Tongue (tissue), 2 donors: ENCODE results near the gene CEP20. TPM values are rescaled to one million over a fixed set of nuclear protein-coding genes. Genes with fewer than 3 reads are reported as not detected.
"Not testable (repeated sequence)": the region's sequence is repeated elsewhere in the genome, so short reads cannot be mapped to it uniquely, and the experiment has no call there.

ENCODE experiments used
- DNase-seq: peaks from one replicate; pipeline ENCODE4 v3.0.0-alpha.2; 2015
- total RNA-seq: library from RNA; depleted of rRNA; stranded (reverse); fragments of >200 nt; gene quantifications from one replicate; pipeline ENCODE4 v1.2.3, GENCODE V29; 2014

The CEP20 gene
- total RNA-seq, 1 donor from 2014 or later = 58.2 TPM

- peak; percentile 24 for DNase-seq
Observed at GRCh38 chr16:15857724-15858560, 30.5 kb downstream of the CEP20 start.

GRCh38 chr16:15856901-15857698 lies 31.3 kb downstream of the CEP20 start, which contains the start of gene MYH11:
Gene MYH11, minus strand, starts transcription at chr16:15857028. Its CDS starts 18,776 bp downstream, at chr16:15838252.
- DNase-seq = no peak

GRCh38 chr16:15856182-15856581 lies 32.2 kb downstream of the CEP20 start:
- no peak for DNase-seq

- no peak for DNase-seq
Observed at GRCh38 chr16:15855704-15856003, 32.7 kb downstream of the CEP20 start.

GRCh38 chr16:15854906-15855703 lies 33.3 kb downstream of the CEP20 start:
- DNase-seq = no peak

- DNase-seq = no peak
Observed at GRCh38 chr16:15854061-15854460, 34.3 kb downstream of the CEP20 start.

- DNase-seq = no peak
Observed at GRCh38 chr16:15853021-15853420, 35.4 kb downstream of the CEP20 start.

- DNase-seq = not testable (repeated sequence)
Observed at GRCh38 chr16:15850555-15850954, 37.8 kb downstream of the CEP20 start.

- no peak for DNase-seq
Observed at GRCh38 chr16:15849209-15849981, 39.0 kb downstream of the CEP20 start.

- no peak for DNase-seq
Observed at GRCh38 chr16:15847611-15848175, 40.7 kb downstream of the CEP20 start.

GRCh38 chr16:15846510-15846909 lies 41.9 kb downstream of the CEP20 start:
- DNase-seq = no peak

GRCh38 chr16:15843635-15844279 lies 44.6 kb downstream of the CEP20 start:
- DNase-seq = no peak

GRCh38 chr16:15839204-15839603 lies 49.2 kb downstream of the CEP20 start:
- DNase-seq = not testable (repeated sequence)

- DNase-seq = no peak
Observed at GRCh38 chr16:15837761-15838160, 50.6 kb downstream of the CEP20 start.

- no peak for DNase-seq
Observed at GRCh38 chr16:15836965-15837611, 51.3 kb downstream of the CEP20 start.

GRCh38 chr16:15836074-15836473 lies 52.3 kb downstream of the CEP20 start:
- DNase-seq = no peak

- no peak for DNase-seq
Observed at GRCh38 chr16:15835136-15835878, 53.1 kb downstream of the CEP20 start.

- DNase-seq = no peak
Observed at GRCh38 chr16:15834502-15834901, 53.9 kb downstream of the CEP20 start.

- DNase-seq = no peak
Observed at GRCh38 chr16:15833541-15833940, 54.9 kb downstream of the CEP20 start.

- no peak for DNase-seq
Observed at GRCh38 chr16:15832241-15832640, 56.2 kb downstream of the CEP20 start.
